NT2/D1 (cell line): Measurements from ENCODE around the gene KLF15.

Source experiments
- YY1 ChIP-seq: IDR thresholded peaks from 2 replicates; pipeline ENCODE4 v1.6.1; 2011; ENCODE audit not compliant: insufficient read length, insufficient read depth
- ZNF274 ChIP-seq: IDR thresholded peaks from 2 replicates; pipeline ENCODE4 v1.6.1; 2011; ENCODE audit warnings: mild to moderate bottlenecking, low read depth, low read length

- TF ChIP-seq ZNF274: no peak
- no peak for TF ChIP-seq YY1
Observed at GRCh38 chr3:126355251-126355650, 2.0 kb downstream of the KLF15 start.
